Neural progenitor cell (in vitro differentiated cells): ENCODE results near the gene CBR1. TPM values are rescaled to one million over a fixed set of nuclear protein-coding genes. Genes with fewer than 3 reads are reported as not detected.
A peak's percentile ranks its signal among the peaks of the same experiment; 100 is the strongest.

Source experiments
- DNase-seq: peaks from one replicate; pipeline ENCODE4 v3.0.0-alpha.2; 2016; ENCODE audit warnings: low spot score
- H2AFZ ChIP-seq: fragments of 200-600 bp; sonication (generic); replicated peaks from 2 replicates; pipeline ENCODE4 v1.6.1; 2016; ENCODE audit warnings: antibody characterized with exemption
- H3F3A ChIP-seq: fragments of 200-600 bp; sonication (generic); 2 replicates; pipeline ENCODE4 v1.6.1; 2016; ENCODE audit warnings: antibody characterized with exemption, low read depth
- H3K27ac ChIP-seq: fragments of 200-600 bp; sonication (generic); 2 replicates; pipeline ENCODE4 v1.5.1; 2016; ENCODE audit warnings: mild to moderate bottlenecking
- H3K27me3 ChIP-seq: fragments of 200-600 bp; sonication (generic); 2 replicates; pipeline ENCODE4 v1.6.1; 2016; ENCODE audit warnings: mild to moderate bottlenecking, moderate library complexity
- H3K36me3 ChIP-seq: fragments of 200-600 bp; sonication (generic); 2 replicates; pipeline ENCODE4 v1.5.1; 2016
- H3K4me1 ChIP-seq: fragments of 200-600 bp; sonication (generic); 2 replicates; pipeline ENCODE4 v1.6.1; 2016; ENCODE audit warnings: mixed run types
- H3K4me2 ChIP-seq: fragments of 200-600 bp; sonication (generic); 2 replicates; pipeline ENCODE4 v1.6.1; 2016
- H3K4me3 ChIP-seq: fragments of 200-600 bp; sonication (generic); 2 replicates; pipeline ENCODE4 v1.5.1; 2016
- H3K79me2 ChIP-seq: fragments of 200-600 bp; sonication (generic); 2 replicates; pipeline ENCODE4 v1.6.1; 2016; ENCODE audit warnings: low read depth
- H3K9ac ChIP-seq: fragments of 200-600 bp; sonication (generic); 2 replicates; pipeline ENCODE4 v1.6.1; 2016
- H3K9me3 ChIP-seq: fragments of 200-600 bp; sonication (generic); 2 replicates; pipeline ENCODE4 v1.5.1; 2016; ENCODE audit warnings: low read depth
- H4K20me1 ChIP-seq: fragments of 200-600 bp; sonication (generic); 2 replicates; pipeline ENCODE4 v1.6.1; 2016; ENCODE audit warnings: low read depth
- H3K27ac Mint-ChIP-seq: 3 replicates; pipeline ENCODE4 v1.8.0; 2021; ENCODE audit warnings: mixed read lengths
- H3K27me3 Mint-ChIP-seq: 2 replicates; pipeline ENCODE4 v1.8.0; 2022; ENCODE audit warnings: low read depth, mild to moderate bottlenecking, inconsistent platforms, moderate library complexity, mixed read lengths; ENCODE audit not compliant: insufficient read depth
- H3K36me3 Mint-ChIP-seq: 3 replicates; pipeline ENCODE4 v1.8.0; 2021; ENCODE audit warnings: mixed read lengths
- H3K4me1 Mint-ChIP-seq: 3 replicates; pipeline ENCODE4 v1.8.0; 2021; ENCODE audit warnings: mixed read lengths
- H3K4me3 Mint-ChIP-seq: 3 replicates; pipeline ENCODE4 v1.8.0; 2021; ENCODE audit warnings: mild to moderate bottlenecking, moderate library complexity, mixed read lengths
- H3K9me3 Mint-ChIP-seq: 3 replicates; pipeline ENCODE4 v1.8.0; 2020; ENCODE audit warnings: mixed read lengths
- CTCF ChIP-seq: fragments of 200-600 bp; sonication (generic); IDR thresholded peaks from 2 replicates; pipeline ENCODE4 v1.5.1; 2017; ENCODE audit warnings: antibody characterized with exemption, mild to moderate bottlenecking
- EZH2 ChIP-seq: fragments of 200-600 bp; sonication (generic); IDR thresholded peaks from 2 replicates; pipeline ENCODE4 v1.6.1; 2017; ENCODE audit warnings: antibody characterized with exemption, mild to moderate bottlenecking, moderate library complexity
- EZH2phosphoT487 ChIP-seq: fragments of 200-600 bp; sonication (generic); IDR thresholded peaks from 2 replicates; pipeline ENCODE4 v1.6.1; 2017; ENCODE audit warnings: antibody characterized with exemption
- total RNA-seq: library from RNA; depleted of rRNA; stranded (reverse); fragments of >200 nt; gene quantifications from 2 replicates; pipeline ENCODE4 v1.2.3, GENCODE V29; 2015; ENCODE audit warnings: low replicate concordance

Gene CBR1
- total RNA-seq, 1 donor from 2014 or later = 24.9 TPM

DNA sequence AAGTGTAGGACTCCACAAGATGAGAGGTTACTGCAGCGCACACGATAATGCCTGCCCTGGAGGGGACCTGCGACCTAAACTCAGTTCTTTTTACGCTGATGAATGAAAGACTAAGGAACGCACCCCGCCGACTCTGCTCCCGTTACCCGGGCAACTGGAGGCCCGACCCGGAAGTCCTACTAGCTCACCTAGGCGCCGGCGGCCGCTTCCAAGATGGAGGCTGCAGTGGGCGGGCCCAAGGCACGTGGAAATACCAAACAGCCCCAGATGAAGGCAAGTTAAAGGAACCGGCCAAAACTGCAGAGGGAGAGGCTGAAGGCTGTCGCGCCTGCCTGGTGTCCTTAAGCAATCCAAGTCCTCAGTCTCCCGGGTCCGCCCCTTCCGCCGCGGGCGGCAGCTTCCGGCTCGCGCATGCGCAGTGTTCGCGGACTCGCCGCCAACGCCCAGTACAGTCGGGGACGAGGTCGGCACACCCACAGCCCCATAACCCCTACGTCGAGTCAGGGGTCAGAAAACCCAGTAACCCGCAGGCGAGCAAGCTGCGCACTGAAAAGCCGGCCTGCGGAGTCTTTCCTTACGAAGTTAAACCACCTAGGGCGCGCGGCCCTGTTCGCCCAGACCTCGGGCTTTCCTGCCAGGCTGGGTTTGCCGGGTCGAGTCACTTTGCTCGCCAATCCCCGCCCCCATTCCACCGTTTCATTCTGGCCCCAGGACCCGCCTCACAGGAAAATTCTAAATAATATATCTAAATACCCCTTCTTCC is 9.5 kb upstream of the CBR1 start, which contains the start of gene SETD4:
Gene SETD4 (minus strand): TSS at position 368 of the 763 bp plus-strand sequence. CDS start 1,638 bp downstream, outside the sequence.
- Histone ChIP-seq H3F3A (peaks cover 21% of the 10 kb centered on the region), H2AFZ (peak within 1 kb of the TSS; percentile 95), H3K9ac (peak within 1 kb of the TSS; percentile 42), H3K27me3 (no peaks in the 10 kb centered on the region), H3K9me3 (no peaks in the 10 kb centered on the region), H3K4me1 (peaks cover 8% of the 10 kb centered on the region), H3K4me3 (peak within 1 kb of the TSS; percentile 98), H3K4me2 (peak within 1 kb of the TSS; percentile 85), H4K20me1 (no peaks in the 10 kb centered on the region), H3K36me3 (peaks cover 7% of the 10 kb centered on the region), H3K27ac (peak within 1 kb of the TSS; percentile 90), H3K79me2 (peaks cover 31% of the 10 kb centered on the region)
- no peaks in the 10 kb centered on the region for H3K9me3 Mint-ChIP-seq
- peak within 1 kb of the TSS; percentile 81 for H3K27ac Mint-ChIP-seq
- H3K27me3 Mint-ChIP-seq = peaks cover 5% of the 10 kb centered on the region
- DNase-seq = peak; percentile 94
- H3K4me3 Mint-ChIP-seq = peak within 1 kb of the TSS; percentile 96
- TF ChIP-seq EZH2 (peak; percentile 32), CTCF (no peak), EZH2phosphoT487 (no peak)
- peaks cover 16% of the 10 kb centered on the region for H3K36me3 Mint-ChIP-seq
- peaks cover 13% of the 10 kb centered on the region for H3K4me1 Mint-ChIP-seq

DNA sequence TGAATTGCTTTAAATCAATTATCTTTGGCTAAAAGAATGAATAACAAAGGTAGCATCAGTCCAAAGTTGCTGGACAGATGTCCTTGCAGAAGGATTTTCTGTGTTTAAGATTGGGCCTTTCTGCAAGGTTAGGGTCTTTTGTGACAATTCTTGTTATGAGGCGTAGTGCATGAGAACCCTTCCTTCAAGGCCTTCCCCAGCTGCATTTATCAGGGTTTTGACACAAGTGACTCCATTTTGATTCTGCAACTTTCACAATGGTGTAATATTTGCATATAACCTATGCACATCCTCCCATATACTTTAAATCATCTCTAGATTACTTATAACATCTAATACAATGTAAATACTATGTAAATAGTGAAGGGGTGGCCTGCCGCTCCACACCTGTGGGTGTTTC is 8.4 kb upstream of the CBR1 start:
- peak overlapping the region; percentile 85 for H3K4me2 ChIP-seq
- peaks cover 13% of the 10 kb centered on the region for H3K4me1 Mint-ChIP-seq
- DNase-seq = no peak
- H3K79me2 ChIP-seq = peaks cover 31% of the 10 kb centered on the region
- peaks cover 8% of the 10 kb centered on the region for H3K27me3 Mint-ChIP-seq
- H3K4me3 ChIP-seq = no peak overlapping the region
- H3K9me3 Mint-ChIP-seq = no peaks in the 10 kb centered on the region
- H3K27me3 ChIP-seq = no peaks in the 10 kb centered on the region
- peaks cover 21% of the 10 kb centered on the region for H3F3A ChIP-seq
- no peaks in the 10 kb centered on the region for H3K9me3 ChIP-seq
- no peak for TF ChIP-seq EZH2phosphoT487
- TF ChIP-seq EZH2 = no peak
- TF ChIP-seq CTCF = no peak
- no peak overlapping the region for H3K27ac ChIP-seq
- peaks cover 8% of the 10 kb centered on the region for H3K4me1 ChIP-seq
- H4K20me1 ChIP-seq = no peaks in the 10 kb centered on the region
- H3K36me3 ChIP-seq = no peaks in the 10 kb centered on the region
- no peak overlapping the region for H3K27ac Mint-ChIP-seq
- peak overlapping the region; percentile 9 for H2AFZ ChIP-seq
- H3K4me3 Mint-ChIP-seq = peak overlapping the region; percentile 96
- H3K9ac ChIP-seq = no peak overlapping the region
- peaks cover 10% of the 10 kb centered on the region for H3K36me3 Mint-ChIP-seq

DNA sequence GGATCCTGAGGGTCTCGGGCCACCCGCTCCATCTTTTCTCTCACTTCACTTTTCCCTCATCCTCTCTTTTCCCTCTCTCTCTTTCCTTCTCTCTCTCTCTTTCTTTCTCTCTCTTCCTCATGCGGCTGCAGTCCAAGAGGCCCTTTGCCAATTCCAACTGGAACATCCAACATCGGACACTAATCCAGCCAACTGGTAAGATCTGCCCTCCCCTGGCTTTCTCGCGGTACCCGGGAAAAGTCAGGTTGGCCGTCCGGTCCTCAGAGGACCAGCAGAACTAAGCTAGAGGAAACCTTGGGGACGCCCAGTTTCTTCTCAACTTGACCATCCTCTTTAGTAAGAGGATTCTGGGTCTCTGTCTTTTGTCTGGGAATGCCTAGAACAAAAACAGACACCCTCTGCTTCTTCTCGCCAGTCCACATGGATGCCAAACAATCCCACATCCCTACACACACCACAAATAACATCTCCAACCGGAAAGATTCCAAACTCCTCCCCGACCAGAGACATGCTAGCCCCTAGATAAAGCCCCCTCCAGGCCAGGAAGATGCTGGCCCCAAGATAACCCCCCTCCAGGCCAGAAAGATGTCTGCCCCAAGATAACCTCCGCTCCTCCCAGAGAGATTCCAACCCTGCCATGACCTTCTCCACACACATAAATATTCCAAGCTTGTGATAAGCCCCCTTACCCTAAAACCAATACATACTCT is 6.3 kb upstream of the CBR1 start:
- Mint-ChIP-seq H3K36me3 (peaks cover 2% of the 10 kb centered on the region), H3K27ac (no peak overlapping the region), H3K27me3 (peaks cover 12% of the 10 kb centered on the region), H3K4me3 (no peak overlapping the region), H3K9me3 (peaks cover 4% of the 10 kb centered on the region), H3K4me1 (peaks cover 5% of the 10 kb centered on the region)
- no peak overlapping the region for H3K27ac ChIP-seq
- H3K4me1 ChIP-seq = peaks cover 8% of the 10 kb centered on the region
- H3K9me3 ChIP-seq = no peaks in the 10 kb centered on the region
- DNase-seq = no peak
- H3K9ac ChIP-seq = no peak overlapping the region
- TF ChIP-seq CTCF = no peak
- no peak for TF ChIP-seq EZH2
- H3F3A ChIP-seq = peaks cover 21% of the 10 kb centered on the region
- no peak overlapping the region for H2AFZ ChIP-seq
- peaks cover 15% of the 10 kb centered on the region for H3K79me2 ChIP-seq
- no peaks in the 10 kb centered on the region for H3K36me3 ChIP-seq
- no peak overlapping the region for H3K4me2 ChIP-seq
- H3K4me3 ChIP-seq = no peak overlapping the region
- H4K20me1 ChIP-seq = no peaks in the 10 kb centered on the region
- H3K27me3 ChIP-seq = no peaks in the 10 kb centered on the region
